ENCODE results near the gene VRK3. TPM values are rescaled to one million over a fixed set of nuclear protein-coding genes. Genes with fewer than 3 reads are reported as not detected.

The VRK3 gene
- total and polyA plus RNA-seq, 11 donors = 9.9 to 33.7 (median 23.1) TPM

- H3K36me3 ChIP-seq = no peaks in the 10 kb centered on the region
- peaks cover 0 to 44% (median 5%) of the 10 kb centered on the region in 12 donors for H3K4me1 ChIP-seq
- no peak overlapping the region for H3K4me3 ChIP-seq
- DNase-seq = no peak
- TF ChIP-seq CTCF (IDR thresholded peaks at IDR 0.05) (no peak), POLR2A (IDR thresholded peaks at IDR 0.05) (no peak)
- H3K27ac ChIP-seq = peak overlapping the region in 2 of 12 donors; percentile 17 to 46
- peaks cover 0 to 4% (median 0%) of the 10 kb centered on the region in 9 donors for H3K27me3 ChIP-seq
- ATAC-seq = peak in 2 of 4 donors; percentile 12 to 58
- intact Hi-C loops (cut with DNase I) = loop anchor here in 1 of 10 donors (5.0 kb wide), 1 partner anchor 34 kb away; no protein-coding TSS in a partner anchor
- 58 to 73% (median 63%) methylated on average over 7 of the region's 7 CpGs for WGBS, 4 donors
- H3K9me3 ChIP-seq = no peaks in the 10 kb centered on the region
Observed at GRCh38 chr19:49953416-49953815, 71.8 kb downstream of the VRK3 start.

- DNase-seq (no peak), ATAC-seq (no peak)
- no peak for TF ChIP-seq CTCF (IDR thresholded peaks at IDR 0.05)
- TF ChIP-seq POLR2A (IDR thresholded peaks at IDR 0.05) = no peak
- H3K27ac ChIP-seq = peak overlapping the region in 1 of 12 donors; percentile 17
- peaks cover 0 to 8% (median 0%) of the 10 kb centered on the region in 9 donors for H3K27me3 ChIP-seq
- WGBS, 4 donors = 76 to 83% (median 80%) methylated on average over 13 of the region's 13 CpGs
- no peaks in the 10 kb centered on the region for H3K36me3 ChIP-seq
- no peak overlapping the region for H3K4me3 ChIP-seq
- intact Hi-C loops (cut with DNase I) = loop anchor here in 1 of 10 donors (5.0 kb wide), 1 partner anchor 34 kb away; no protein-coding TSS in a partner anchor
- no peaks in the 10 kb centered on the region for H3K9me3 ChIP-seq
- H3K4me1 ChIP-seq = peaks cover 0 to 44% (median 5%) of the 10 kb centered on the region in 12 donors
Observed at GRCh38 chr19:49952906-49953305, 72.3 kb downstream of the VRK3 start.

GRCh38 chr19:49952479-49952836 is 72.7 kb downstream of the VRK3 start:
- TF ChIP-seq CTCF (IDR thresholded peaks at IDR 0.05) (no peak), POLR2A (IDR thresholded peaks at IDR 0.05) (no peak)
- intact Hi-C loops (cut with DNase I) = loop anchor here in 1 of 10 donors (5.0 kb wide), 1 partner anchor 35 kb away; no protein-coding TSS in a partner anchor
- DNase-seq = no peak

GRCh38 chr19:49951806-49952478 is 73.2 kb downstream of the VRK3 start:
- no peak for ATAC-seq
- H3K9me3 ChIP-seq = no peaks in the 10 kb centered on the region
- no peak for DNase-seq
- TF ChIP-seq CTCF (IDR thresholded peaks at IDR 0.05) (no peak), POLR2A (IDR thresholded peaks at IDR 0.05) (no peak)
- H3K36me3 ChIP-seq = no peaks in the 10 kb centered on the region
- 86 to 95% (median 88%) methylated on average over 7 to 9 of the region's 9 CpGs for whole genome bisulfite sequencing, 4 donors
- no peak overlapping the region for H3K27ac ChIP-seq
- intact Hi-C loops (cut with DNase I) = loop anchor here in 1 of 10 donors (5.0 kb wide), 1 partner anchor 35 kb away; no protein-coding TSS in a partner anchor
- H3K4me3 ChIP-seq = no peak overlapping the region
- H3K4me1 ChIP-seq = peaks cover 0 to 44% (median 5%) of the 10 kb centered on the region in 12 donors
- H3K27me3 ChIP-seq = peaks cover 0 to 10% (median 0%) of the 10 kb centered on the region in 9 donors

More at GRCh38 chr19:49952479-49952836, 72.7 kb downstream of the VRK3 start:
- no peak for ATAC-seq
- H3K4me1 ChIP-seq = peaks cover 0 to 44% (median 5%) of the 10 kb centered on the region in 12 donors
- H3K9me3 ChIP-seq = no peaks in the 10 kb centered on the region
- H3K36me3 ChIP-seq = no peaks in the 10 kb centered on the region
- no peak overlapping the region for H3K27ac ChIP-seq
- no peak overlapping the region for H3K4me3 ChIP-seq
- peaks cover 0 to 8% (median 0%) of the 10 kb centered on the region in 9 donors for H3K27me3 ChIP-seq
